Adipose tissue (tissue), 3 donors: ENCODE measurements around the gene BMP7. TPM values are rescaled to one million over a fixed set of nuclear protein-coding genes. Genes with fewer than 3 reads are reported as not detected.
"Not testable (repeated sequence)": the region's sequence is repeated elsewhere in the genome, so short reads cannot be mapped to it uniquely, and the experiment has no call there.

Experiments used
- H3K27ac ChIP-seq: one replicate; pipeline ENCODE4 v1.5.1; 2013; ENCODE audit warnings: low read depth, low read length
- WGBS, 3 donors: extraction: QIAGEN DNeasy Blood & Tissue Kit; methylation state at CpG; one replicate each; pipeline ENCODE4 v1.1.7; 2013; 5-methylcytosine and 5-hydroxymethylcytosine counted together
- polyA plus RNA-seq, 3 donors: library from polyadenylated mRNA; stranded (reverse); fragments of 200-250 nt; gene quantifications; one replicate each; pipeline ENCODE4 v1.2.3, GENCODE V29; 2013
- donor health status: healthy with polysubstance abuse.
- donor health status: Bipolar disorder and iron deficiency.
- donor health status: healthy.

Gene BMP7
- polyA plus RNA-seq, 3 donors: 0.41 to 1.1 (median 0.43) TPM

DNA sequence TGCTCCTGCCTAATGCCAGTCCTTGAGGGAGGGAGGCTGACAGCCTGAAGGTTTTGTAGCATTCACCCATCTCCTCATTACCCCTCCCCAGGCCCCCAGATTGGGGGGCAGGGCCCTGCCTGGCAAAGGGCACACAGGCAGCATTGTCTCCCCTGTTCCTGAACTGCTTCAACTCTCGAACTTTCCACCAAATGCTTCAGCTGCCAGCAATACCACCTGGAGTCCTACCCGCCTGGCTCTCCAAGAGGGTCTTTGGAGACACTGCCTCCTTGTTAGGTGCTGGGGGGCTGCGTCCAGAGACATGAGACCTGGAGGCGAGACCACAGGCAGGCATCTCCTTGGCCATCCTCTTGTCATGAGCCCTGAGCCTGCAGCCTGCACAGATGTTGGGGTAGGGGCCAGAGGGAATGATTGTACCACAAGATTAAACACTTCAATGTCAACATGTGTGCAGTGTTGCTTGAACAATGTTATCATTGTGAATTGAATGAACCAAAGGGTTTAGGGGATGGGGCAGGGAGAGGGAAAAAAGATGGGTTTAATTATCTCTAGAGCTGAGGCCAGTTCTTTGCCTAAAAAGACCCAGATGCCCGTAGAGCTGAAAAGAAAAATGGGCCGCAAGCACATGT lies 25.0 kb downstream of the BMP7 start:
- no peak overlapping the region for H3K27ac ChIP-seq
- 82 to 87% (median 83%) methylated on average over 6 of the region's 6 CpGs for WGBS, 3 donors

DNA sequence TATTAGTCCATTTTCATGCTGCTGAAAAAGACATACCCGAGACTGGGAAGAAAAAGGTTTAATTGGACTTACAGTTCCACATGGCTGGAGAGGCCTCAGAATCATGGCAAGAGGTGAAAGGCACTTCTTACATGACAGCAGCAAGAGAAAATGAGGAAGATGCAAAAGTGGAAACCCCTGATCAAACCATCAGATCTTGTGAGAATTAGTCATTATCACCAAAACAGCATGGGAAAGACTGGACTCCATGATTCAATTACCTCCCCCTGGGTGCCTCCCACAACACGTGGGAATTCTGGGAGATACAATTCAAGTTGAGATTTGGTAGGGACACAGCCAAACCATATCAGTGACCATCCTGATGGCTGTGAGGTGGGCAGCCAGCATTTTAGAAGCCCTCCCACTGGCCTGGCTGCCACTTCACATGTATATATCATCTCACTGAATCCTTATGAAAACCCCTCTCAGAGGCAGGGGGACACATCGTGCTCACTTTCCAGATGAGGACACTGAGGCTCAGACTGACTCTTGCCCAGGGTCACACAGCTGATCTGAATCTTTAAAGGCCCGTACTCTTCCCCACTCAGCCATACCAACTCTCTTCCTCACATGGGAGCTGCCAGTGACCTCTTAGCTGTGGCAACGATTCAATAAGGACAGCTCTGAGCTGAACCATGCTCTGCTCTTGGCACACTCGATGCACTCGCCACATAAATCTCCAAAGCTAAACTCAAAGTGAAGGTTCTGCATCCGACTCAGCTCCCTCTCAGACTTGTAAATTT lies 25.7 kb downstream of the BMP7 start:
- WGBS, 3 donors: 67 to 80% (median 73%) methylated on average over 8 of the region's 8 CpGs
- no peak overlapping the region for H3K27ac ChIP-seq

DNA sequence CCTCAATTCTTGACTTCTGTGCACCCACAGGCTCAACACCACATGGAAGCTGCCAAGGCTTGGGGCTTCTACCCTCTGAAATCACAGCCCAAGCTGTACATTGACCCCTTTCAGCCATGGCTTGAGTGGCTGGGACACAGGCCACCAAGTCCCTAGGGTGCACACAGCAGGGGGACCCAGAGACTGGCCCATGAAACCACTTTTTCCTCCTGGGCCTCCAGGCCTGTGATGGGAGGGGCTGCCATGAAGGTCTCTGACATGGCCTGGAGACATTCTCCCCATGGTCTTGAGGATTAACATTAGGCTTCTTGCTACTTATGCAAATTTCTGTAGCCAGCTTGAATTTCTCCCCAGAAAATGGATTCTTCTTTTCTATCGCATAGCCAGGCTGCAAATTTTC lies 26.7 kb downstream of the BMP7 start:
- WGBS, 3 donors: 95 to 96% (median 96%) methylated on average over 1 of the region's 1 CpG
- not testable (repeated sequence) for H3K27ac ChIP-seq

DNA sequence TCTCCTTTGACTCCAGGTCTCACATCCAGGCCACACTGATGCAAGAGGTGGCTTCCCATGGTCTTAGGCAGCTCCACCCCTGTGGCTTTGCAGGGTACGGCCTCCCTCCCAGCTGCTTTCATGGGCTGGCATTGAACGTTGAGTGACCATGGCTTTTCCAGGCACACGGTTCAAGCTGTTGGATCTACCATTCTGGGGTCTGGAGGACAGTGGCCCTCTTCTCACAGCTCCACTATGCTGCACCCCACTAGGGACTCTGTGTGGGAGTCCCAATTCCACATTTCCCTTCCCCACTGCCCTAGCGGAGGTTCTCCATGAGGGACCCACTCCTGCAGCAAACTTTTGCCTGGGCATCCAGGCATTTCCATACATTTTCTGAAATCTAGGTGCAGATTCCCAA lies 27.1 kb downstream of the BMP7 start:
- WGBS, 3 donors: 70 to 83% (median 79%) methylated on average over 4 of the region's 4 CpGs
- not testable (repeated sequence) for H3K27ac ChIP-seq

DNA sequence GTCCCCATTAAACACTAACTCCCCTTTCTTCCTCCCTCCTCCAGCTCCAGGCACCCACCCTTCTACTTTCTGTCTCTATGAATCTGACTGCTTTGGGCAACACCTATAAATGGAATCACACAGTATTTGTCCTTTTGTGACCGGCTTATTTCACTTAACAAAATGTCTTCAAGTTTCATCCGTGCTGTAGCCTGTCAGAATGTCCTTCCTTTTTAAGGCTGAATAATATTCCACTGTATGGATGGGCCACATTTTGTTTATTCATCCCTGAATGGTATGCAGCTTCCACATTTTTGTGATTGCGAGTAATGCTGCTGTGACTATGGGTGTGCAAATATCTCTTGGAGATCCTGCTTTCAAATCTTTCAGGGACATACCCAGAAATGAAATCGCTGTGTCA lies 28.4 kb downstream of the BMP7 start:
- WGBS, 3 donors: 93 to 96% (median 95%) methylated on average over 4 of the region's 4 CpGs
- no peak overlapping the region for H3K27ac ChIP-seq

DNA sequence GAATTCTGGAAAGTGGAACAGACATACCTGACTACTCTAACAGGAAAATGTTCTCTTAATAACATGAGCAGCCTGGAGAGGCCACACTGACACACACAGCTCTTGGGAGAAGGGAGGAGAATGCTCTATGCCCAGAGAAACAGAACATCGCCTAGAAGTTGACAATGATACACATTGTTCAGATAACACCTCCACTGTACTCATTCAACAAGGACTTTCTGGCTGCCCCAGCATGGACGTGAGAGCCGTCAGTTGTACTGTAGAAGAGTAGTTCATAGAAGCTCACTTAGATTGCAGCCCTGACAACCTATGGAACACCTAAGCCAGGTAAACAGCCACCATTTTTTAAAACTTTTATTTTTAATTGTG lies 28.9 kb downstream of the BMP7 start:
- 71 to 87% (median 85%) methylated on average over 3 of the region's 3 CpGs for WGBS, 3 donors
- H3K27ac ChIP-seq: no peak overlapping the region

DNA sequence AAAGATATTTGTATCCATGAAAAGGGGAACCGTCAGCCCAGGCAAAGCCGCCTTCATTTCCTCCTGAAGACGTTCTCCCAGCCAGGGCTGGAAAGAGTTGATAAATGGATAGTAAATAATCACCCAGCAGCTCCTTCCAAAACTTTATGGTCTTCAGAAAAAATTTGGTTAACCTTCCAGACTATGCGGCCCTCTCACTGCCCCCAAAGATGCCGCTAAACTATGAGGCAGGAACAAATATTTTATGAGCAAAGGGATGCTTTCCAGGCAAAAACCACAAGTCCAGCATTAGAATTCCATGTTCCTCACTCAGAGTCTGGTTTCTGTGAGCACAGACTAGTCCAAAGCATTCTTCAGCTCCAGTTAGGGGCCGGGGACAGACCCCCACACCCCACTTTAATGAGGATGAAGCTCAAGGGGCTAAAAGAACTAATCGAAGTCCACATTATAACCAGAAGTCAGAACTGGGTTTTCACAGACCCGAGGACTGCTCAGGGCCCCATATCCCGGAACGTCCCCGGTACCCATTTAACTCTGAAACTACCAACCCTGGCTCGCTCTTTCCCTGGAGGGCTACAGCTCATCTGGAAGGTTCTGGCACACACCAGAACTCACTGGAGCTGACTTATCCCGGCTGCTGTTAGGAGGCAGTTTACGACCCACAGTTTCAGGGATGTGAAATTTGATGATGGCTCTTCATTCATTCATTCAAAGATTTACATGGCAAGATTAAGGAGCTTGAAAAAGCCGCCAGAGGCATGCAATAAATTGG lies 29.4 kb downstream of the BMP7 start:
- no peak overlapping the region for H3K27ac ChIP-seq
- WGBS, 3 donors: 48 to 73% (median 58%) methylated on average over 15 of the region's 15 CpGs

DNA sequence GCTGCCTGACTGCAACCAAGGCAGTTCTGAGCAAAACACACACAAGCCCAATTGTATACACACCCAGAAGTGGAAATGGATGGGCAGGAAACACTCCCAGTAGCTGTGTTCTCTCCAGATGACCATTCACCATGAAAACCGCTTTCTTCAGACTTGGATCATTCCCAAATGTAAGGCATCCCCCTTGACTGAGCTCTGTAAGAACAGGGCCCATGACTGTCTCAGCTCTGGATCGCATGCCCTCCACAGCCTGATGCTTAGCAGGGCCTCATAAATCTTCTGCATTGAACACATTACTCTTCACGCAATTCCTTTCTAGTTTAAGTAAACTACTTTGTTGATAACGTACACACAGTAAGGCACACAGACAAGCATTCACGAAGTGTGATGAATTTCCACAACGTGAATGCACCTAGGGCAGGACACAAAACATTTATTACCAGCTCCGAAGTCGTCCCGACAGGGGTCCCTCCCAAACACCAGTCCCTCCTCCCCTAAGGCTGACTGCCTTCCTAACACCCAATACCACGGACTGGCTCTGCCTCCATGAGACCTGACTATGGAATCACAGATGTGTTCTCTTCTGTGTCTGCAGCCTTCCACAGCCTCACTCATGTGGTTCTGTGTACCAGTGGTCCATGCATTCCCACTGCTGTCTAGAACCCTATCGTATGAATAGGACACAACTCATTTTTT lies 31.7 kb downstream of the BMP7 start:
- WGBS, 3 donors: 48 to 60% (median 58%) methylated on average over 11 of the region's 11 CpGs
- no peak overlapping the region for H3K27ac ChIP-seq

DNA sequence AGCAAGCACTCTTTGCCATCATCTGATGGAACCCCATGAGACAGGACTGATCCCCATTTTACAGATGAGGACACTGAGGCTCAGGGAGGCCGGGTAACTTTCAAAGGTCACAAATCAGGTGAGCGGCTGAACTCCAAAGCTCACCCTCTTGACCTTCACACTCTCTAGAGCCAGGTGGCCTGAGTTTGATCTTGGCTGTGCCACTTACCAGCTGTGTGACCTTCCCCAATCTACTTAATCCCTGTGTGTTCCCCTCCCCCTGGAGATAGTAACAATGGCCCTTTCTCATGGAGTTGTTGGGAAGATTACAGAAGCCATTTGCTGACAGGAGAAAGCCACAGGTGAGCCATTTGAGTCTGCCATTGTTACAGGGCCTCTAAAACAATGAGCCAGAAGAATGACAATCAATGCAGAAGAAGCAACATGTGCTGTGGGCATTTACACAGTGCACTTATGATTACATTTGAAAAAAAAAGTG lies 34.5 kb downstream of the BMP7 start:
- 52 to 92% (median 86%) methylated on average over 2 of the region's 2 CpGs for WGBS, 3 donors

DNA sequence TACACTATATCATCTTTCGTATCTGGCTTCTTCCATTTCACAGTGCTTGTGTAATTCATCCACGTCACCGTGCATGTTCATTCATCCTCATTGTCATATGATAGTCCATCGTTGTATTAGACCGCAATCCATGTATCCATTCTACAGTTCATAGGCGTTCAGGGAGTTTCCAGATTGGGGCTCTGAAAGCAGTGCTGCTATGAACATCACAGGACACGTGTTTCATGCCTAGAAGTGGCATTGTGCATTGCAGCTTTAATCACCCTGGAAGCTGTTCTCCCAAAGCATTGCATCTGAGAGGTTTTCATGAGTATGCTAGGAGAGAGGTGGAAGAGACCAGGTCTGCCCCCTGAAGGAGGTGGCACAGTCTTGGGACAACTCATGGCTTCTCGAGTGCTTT lies 35.3 kb downstream of the BMP7 start:
- 66 to 70% (median 67%) methylated on average over 8 of the region's 8 CpGs for WGBS, 3 donors
- H3K27ac ChIP-seq: no peak overlapping the region

More for the DNA sequence above, 34.5 kb downstream of the BMP7 start:
- no peak overlapping the region for H3K27ac ChIP-seq

DNA sequence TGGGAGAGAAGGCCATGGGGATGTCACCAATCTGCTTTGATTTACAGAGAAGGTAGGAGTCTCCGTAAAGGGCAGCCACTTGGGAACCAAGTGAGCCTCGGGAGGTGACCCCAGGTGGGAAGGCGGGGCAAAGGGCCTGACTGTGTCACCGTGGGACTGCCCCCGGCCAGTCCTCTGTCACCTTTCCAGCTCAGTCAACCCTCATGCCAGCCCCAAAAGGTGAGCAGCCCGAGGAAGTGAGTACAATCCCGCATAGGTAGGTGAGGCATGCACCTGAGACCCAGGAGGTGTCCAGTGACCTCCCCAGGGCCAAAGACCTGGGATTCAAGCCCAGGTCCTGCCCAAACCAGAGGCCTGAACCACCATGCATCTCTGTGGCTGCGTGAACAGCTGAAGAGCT lies 36.2 kb downstream of the BMP7 start:
- H3K27ac ChIP-seq: no peak overlapping the region
- 88 to 92% (median 90%) methylated on average over 8 of the region's 8 CpGs for WGBS, 3 donors

DNA sequence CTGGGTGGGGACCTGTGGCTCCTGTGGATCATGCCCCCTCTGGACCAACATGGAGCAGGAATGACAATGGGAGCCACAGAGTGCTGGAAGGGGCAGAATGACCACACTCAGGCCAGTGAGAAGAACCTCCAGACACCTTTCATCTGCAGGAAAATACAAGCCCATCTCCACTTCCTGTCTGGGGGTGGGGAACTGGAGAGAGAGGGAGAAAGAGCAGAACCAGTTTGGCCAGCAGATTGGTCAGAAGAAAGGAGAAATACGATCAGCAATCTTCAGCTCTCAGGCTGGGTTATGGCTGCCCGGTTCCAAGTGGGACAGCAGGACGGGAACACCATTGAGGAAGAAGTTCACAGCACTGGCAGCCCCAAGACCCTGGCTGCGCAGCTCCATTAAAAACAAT lies 37.0 kb downstream of the BMP7 start:
- no peak overlapping the region for H3K27ac ChIP-seq
- 57 to 69% (median 61%) methylated on average over 4 of the region's 4 CpGs for WGBS, 3 donors

DNA sequence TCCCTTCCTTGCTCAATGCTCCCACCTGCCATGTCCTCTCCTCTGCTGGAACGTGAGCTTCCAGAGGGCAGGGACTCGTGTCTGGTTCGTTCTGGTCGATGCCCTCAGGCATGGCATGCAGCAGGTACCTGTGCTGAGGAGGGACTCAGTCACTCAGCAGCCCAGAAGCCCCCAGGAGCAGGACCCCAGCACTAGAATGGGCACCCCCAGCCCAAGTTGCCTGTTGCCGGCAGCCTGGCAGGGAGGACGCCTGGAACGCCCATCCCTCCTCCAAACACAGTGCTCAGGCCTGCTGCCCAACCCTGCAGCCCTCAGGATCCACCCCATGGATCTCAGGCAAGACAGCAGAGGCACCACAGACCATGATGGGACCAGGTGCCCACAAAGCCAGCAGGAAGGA lies 40.6 kb downstream of the BMP7 start:
- WGBS, 3 donors: 75 to 86% (median 84%) methylated on average over 7 of the region's 7 CpGs
- no peak overlapping the region for H3K27ac ChIP-seq

DNA sequence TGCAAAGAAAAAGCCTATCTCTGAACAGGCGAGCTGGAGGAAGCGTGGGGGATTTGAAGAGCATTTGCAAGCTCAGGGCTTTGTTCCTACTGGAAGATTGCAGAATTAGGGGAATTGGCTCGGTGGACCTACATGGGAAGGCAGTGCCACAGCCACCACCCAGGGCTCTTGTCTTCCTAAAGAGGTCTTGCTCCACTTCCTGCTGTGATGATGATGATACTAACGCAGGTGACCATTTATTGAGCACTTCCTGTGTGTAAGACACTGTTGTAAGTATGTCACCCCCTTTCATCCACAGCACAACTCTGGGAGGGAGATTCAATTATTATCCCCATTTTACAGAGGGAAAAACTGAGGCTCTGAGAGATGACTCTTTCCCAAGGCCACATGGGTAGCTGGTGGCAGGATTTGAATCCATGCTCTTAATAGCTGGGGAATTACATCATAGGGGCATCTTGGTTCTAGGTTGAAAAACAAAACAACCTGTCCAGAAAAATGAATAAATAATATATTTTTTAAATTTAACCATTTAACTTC lies 41.2 kb downstream of the BMP7 start:
- WGBS, 3 donors: 55 to 84% (median 59%) methylated on average over 4 of the region's 4 CpGs
- no peak overlapping the region for H3K27ac ChIP-seq

DNA sequence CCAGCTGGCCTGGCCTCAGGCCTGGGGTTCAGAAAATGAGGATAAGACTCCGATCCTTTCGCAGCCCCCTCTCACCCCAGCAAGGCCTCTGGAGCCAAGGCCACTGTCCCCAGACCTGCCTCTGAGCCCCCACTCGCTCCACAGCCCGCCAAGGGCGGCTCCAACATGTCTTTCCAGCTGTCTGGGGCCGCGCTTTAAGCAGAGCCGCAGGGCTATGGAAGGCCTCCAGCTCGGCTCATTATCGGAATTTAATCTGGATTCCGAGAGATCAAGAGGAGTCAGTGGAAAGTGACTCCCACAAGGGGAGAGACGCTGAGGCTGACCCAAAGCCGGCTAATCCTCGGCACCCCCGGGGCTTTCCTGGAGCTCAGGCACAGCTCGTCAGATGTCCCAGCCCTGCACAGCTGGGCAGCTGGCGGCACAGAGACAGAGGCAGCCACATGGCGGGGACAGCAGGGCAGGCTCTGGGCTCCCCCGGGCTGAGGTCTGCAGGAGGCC lies 41.8 kb downstream of the BMP7 start:
- 49 to 71% (median 50%) methylated on average over 19 of the region's 19 CpGs for WGBS, 3 donors
- no peak overlapping the region for H3K27ac ChIP-seq

DNA sequence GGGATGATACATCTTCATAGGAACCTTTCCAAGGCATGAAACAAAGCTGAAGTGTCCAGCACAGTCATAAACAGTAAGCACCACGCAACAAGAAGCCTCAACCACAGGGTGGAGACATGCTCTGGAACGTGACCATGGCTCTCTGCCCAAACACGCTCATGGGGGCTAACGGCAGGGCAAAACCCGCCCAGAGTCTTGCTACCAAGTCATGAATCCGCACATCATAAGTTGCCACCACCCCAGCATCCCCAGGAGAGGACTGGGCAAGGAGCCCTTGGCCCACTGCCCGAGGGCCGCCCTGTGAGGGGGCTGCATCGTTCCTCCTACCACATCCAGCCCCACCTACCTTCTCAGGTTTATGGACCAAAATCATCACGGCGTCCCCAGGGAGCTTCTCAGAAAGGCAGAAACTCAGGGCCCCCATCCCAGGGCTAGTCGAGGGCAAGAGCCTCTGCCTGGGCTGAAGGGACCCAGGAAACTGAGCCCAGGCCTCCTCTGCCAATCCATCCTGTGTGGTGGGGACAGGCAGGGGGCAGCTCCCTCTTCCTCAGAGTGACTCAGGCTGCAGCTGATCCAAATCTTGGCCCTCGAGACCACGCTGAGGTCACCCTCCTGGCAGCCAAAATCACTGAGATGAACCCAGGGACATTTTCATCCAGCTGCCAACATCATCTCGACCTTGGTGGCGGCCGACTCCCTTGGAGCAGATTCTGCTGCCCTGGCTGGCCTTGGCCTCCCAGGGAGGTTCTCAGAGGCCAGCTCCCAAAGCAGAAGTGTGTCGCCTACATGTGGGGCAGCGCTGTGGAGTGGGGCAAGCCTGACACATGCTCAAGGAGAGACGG lies 42.6 kb downstream of the BMP7 start:
- 50 to 75% (median 51%) methylated on average over 20 of the region's 20 CpGs for WGBS, 3 donors
- no peak overlapping the region for H3K27ac ChIP-seq

DNA sequence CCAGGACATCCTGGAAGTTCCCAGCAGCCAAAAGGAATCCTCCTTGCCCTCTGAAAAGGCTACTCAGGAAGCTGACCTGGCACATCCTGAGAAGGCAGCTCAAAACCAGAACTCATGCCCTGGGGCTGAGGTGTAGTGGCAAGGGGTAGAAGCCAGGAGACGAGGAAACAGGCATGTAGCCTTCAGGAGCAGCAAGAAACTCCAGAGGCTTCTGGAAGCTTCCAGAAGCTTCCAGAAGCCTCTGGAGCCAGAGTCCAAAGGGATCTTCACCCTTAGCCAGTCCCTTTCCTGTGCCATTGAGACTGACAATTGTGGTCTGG lies 43.9 kb downstream of the BMP7 start:
- WGBS, 3 donors: 79 to 88% (median 86%) methylated on average over 1 of the region's 1 CpG
- H3K27ac ChIP-seq: no peak overlapping the region
